ENCODE data around the gene TRIM44.
"Not testable (repeated sequence)": the region's sequence is repeated elsewhere in the genome, so short reads cannot be mapped to it uniquely, and the experiment has no call there.

The TRIM44 gene

DNA sequence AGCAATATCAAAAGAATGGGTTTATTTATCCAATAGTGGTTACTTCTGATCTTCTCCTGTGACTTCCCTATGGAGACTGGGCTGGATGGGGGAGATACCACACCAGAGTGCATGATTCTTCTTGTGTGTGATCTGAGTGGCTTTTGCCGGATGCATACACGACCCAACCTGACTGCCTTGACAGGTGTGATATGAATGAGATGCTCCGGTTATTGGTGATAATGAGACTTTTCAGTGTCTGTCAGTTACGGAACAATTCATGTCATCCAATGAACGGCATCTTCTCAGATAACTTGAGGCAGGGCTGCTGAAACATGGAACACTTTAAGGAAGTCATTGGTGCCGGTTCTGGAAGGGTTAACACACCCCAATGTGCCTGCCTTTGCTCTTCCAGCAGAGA, 26.6 kb upstream of the TRIM44 start:
- no peak for DNase-seq

DNA sequence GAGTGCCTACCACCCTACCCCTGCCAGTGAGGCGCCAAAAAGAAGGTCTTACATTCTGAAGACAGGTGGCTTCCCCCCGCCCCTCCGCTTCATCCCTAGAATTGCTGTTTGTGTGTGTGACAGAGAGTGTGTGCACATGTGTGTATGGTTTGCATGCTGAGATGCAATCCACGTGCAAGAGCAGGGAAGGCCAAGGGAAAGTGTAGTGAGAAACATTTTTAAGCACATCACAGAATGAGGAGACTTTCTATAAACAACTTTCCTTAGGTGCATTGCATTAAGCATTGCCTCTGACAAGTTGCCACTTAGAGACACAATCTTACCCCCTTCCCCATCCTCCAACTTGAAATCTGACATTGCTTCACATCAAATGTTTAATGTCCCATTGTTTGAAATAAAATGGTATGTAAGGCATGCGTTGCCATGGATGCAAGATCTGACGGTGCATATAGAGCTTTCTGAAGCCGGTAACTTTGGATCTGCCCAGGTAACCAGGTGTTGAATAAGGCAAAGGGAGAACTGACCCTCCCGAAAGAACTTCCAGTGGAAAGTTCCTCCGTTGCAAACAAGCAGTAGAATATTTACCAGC, 22.9 kb upstream of the TRIM44 start:
- no peak for DNase-seq

DNA sequence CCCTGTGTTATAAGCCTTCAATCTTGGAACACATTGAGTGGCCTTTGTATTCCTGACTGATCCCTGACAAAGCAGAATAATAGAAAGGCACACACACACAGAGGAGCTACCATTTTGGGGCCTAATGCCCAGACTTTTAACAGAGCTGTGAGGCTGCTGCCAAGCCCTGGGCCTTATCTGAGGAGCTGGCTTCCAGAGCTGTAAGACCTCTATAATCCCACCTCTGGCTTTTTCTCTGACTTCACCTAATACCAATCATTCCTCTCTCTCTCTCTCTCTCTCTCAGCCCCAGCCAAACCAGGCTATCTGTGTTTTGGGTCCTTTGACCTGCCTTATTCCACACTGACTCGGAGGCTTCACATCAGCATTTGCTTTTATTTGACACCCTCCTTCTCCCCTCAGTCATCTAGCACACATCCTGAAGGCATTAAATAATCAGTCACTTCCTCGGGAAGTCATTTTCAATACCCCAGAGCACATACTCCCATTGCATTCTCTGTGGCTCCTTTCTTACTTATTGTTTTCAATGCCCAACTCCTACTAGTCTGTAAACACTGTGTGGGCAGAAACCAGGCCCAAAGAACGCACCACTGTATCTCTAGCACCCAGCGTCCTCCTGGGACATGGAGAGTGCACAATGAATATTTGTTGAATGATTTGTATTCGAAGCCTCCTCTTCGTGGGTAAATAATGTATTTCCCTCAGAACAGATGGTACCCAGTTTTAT, 21.2 kb upstream of the TRIM44 start:
- DNase-seq, result no peak

DNA sequence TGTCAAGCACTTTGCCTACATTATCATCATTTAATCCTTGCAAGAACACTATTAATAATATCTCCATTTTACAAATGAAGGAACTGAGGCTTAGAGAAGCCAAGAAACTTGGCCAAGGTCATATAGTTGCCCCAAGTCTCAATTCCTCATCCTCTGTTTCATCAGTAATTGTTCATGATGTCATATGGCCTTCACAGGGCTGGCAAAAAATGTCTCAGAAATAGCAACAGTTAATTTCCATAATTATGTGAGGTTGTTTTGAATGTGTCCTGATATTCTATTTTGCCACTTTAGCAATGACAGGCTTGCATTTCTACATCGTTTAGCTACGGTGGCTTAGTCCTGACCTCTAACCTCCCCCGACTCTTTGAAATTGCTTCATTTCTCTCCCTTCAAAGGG, 20.6 kb upstream of the TRIM44 start:
- DNase-seq, result no peak

DNA sequence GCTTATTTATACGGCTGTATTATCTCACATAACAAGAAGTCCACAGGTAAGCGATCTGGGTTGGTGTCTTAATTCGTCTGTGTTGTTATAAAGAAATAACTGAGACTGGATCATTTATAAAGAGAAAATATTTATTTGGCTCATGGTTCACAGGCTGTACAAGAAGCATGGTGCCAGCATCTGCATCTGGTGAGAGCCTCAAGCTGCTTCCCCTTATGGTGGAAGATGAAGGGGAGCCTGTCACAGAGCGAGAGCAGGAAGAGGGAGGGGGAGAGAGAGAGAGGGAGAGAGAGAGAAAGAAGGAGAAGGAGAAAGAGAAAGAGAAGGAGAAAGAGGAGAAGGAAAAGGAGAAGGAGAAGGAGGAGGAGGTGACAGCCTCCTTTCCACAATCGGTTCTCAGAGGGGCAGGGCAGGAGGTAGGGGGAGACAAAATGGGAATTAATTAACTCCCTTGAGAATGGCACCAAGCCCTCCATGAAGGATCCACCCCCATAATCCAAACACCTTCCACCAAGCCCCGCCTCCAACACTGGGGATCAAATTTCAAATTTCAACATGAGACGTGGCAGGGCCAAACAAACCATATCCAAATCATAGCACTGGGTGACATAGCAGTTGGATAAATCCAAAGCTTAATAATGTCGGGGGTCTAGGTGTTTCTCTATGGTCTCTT, 15.0 kb upstream of the TRIM44 start:
- no peak for DNase-seq

DNA sequence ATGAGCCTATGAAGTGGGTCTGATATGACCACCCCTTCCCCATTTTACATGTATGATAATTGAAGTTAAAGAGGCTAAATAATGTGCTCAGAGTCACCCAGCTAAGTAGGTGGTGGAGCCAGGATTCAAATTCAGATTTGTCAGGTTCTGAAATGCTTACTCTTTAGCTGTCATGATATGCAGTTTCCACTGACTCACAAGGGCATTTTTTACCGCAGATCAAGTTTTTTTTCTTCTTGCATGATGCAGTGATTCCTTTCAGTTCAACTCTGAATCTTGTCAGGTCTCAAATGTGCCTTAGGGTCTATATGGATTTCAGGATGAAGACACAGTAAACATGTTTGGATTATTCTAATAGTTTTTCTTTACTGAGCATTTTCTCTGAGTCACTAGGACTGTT, 12.6 kb upstream of the TRIM44 start:
- no peak for DNase-seq

DNA sequence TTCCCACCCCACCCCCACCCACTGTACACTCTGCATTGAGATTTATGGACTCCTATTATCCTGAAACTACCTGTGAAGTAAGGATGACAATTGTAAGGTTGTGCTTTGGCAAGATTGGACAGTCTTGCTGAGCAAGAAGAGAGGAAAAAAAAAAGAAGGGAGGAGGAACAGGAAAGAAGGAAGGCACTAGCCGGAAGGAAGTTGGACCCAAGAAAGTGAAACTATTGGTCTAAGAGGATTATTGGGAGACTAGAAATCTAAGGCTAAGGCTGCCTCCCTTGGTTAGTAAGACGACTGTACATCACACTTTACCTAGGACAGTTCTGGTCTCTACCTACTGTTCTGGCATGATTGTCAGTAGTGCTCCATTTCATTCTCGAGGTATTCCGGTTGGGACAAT, 12.1 kb upstream of the TRIM44 start:
- no peak for DNase-seq

DNA sequence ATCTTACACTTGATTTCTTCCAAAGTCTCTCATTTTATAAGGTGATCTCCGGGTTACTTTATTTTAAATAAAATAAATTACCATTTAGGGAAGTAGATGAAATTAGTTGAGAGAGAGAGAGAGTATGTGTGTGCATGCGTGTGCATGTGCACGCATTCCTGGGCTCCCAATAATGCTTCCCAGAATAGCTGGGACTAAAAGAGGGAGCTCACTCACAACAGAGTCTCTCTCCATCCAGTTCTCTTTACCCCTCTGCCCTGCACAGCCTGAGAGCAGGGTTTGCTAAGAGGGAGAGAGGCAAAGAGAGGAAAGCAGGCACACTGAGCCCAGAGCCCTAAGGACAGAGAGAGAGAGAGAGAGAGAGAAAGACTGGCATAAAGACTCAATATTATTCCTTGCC, 11.3 kb upstream of the TRIM44 start:
- no peak for DNase-seq

DNA sequence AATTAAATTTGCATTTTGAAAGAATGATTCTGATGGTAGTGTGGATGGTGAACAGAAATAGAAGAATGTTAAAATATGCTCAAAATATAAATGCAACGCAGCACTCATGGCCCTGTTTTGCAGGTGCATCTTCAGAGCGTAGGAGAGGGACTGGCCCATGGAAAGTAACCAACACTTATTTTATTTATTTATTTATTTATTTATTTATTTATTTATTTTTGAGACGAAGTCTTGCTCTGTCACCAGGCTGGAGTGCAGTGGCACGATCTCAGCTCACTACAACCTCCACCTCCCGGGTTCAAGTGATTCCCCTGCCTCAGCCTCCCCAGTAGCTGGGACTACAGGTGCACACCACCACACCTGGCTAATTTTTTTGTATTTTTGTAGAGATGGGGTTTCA, 9.8 kb upstream of the TRIM44 start:
- DNase-seq, result not testable (repeated sequence)

DNA sequence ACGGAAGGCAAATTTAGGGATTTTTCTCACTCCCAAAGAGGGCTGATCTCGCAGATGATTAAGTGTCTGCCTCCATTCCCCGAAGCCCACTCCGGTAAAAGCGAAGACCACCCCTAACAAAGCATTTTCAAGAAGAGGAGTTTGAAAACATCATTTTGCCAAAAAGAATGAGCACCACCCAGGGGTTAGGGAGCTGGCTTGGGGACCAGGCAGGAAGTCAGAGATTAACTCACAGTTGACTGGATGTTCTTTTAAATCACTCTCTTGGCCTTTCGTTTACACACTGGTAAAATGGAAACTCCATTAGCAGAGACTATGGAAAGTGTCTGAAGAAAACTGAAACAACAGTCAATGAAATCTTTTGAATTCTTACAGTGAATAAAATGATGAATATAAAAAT, 7.9 kb upstream of the TRIM44 start:
- no peak for DNase-seq

DNA sequence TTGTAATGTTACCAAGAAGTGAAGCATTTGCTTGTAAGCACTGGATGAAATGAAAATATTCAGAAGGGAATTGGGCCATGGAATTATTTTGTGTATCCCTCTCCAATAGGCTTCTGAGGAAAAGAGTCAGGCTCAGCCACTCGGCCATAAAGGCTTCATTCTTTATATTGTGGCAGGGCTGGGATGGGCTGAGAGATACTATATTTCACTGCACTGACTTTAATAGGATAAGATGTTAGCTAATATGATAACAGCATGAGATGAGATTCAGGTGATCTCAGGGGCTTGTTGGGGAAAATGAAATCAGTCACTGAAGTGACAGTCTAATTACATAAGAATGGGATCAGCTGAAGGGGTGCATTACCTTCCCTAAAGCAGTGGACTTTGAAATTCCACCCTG, 7.3 kb upstream of the TRIM44 start:
- no peak for DNase-seq

DNA sequence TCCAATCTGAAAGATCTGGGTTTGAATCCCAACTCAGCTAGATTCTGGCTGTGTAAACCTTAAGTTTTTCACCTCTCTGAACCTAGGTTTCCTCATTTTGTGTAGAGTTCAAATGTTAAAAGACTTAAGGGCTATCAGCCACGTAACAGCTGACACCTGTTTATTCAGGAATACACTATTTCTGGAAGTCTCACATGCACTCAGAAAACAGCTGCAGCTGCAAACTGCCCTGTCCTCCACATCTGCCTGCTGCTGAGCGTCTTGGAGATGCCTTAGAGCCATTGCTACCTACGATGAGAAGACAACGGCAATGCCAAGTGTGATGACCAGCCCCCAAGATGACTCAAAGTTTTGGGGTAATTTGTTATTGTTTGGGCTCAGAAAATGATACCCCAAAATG, 6.7 kb upstream of the TRIM44 start:
- no peak for DNase-seq

DNA sequence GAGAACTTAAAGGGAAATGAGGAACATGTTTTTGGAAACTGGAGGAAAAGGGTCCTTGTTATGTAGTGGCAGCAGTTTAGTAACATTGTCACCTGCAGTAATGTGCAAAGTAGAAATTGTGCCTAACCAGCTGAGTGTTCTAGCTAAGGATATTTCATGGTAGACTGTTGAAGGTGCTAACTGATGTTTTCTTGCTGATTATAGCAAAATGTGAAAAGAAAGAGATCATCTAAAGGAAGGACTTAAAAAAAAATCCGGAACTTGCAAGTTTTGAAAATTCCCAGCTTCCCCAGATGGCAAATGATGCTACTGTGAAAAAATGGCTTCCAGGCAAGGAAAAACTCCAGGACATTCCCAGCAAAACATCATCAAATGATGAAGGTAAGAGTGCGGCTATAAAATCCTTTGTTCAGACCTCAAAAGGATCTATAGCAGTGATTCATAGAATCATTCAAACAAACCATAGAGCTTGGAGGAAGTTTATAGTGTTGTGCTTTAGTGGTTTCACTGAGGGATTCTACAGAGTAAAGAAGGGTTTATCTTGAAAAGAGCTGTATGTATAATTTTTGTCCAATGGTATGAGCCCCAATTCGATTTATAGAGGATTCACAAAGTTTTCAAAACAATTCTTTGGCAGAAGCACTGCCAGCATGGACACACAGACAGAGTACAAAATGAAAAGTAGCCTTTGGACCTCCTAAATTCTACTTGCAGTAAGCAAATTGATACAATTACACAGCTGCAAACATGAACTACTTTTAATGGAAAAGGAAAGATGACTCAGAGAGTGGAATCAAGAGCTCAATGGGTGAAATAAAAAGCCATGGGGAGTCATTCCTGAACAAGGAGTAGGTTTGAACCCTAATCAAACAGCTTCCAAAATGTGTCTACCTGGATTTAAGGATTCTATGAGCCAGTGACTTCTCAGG, 4.3 kb upstream of the TRIM44 start:
- DNase-seq, result no peak

DNA sequence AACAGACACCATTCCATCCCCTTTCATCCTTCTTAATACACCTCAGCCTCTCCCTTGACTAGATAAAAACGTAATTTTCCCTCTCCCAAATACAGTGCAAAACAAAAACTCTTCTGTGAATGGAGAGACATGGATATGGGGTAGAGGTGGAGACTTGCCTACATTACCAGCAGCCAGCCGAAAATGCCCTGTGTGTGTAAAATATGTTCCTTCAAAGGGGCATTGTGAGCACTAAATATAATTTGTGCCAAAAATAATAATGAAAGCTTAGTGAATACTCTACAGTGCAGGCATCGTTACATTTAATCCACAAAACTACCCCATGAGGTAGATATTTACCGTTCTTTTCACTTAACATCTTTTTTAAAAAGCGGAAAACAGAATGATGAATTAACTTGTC, 1.0 kb upstream of the TRIM44 start:
- DNase-seq, result no peak

DNA sequence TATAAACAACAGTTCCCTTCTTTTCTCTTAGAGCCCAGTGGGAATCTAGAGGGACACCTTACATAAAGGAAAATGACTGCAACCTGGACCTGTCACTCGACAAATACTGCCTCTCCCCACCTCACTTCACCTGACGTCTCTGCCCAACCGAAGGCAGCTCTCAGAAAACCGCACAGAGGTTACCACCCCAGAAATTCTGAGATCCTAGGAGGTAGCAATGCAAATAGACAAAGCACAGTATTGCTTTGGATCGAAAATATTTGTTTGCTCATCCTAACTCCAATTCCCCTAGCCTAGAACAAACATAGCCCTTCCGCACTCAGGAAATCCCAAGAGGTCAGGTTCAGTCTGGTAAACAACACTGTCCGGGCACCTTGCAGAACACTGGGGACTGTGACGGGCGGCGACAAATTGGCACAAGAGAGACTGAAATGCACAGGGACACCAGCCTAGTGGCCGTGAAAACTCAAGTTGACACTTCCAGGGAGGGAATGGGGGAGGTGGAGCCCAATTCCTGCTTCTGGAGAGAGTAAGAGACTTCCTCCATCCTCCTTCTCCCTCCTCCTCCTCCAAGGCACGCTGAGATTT, 420 bp upstream of the TRIM44 start:
- no peak for DNase-seq

DNA sequence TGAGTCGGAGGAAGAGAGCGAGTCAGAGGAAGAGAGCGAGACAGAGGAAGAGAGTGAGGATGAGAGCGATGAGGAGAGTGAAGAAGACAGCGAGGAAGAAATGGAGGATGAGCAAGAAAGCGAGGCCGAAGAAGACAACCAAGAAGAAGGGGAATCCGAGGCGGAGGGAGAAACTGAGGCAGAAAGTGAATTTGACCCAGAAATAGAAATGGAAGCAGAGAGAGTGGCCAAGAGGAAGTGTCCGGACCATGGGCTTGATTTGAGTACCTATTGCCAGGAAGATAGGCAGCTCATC, 780 bp downstream of the TRIM44 start:
- no peak for DNase-seq

DNA sequence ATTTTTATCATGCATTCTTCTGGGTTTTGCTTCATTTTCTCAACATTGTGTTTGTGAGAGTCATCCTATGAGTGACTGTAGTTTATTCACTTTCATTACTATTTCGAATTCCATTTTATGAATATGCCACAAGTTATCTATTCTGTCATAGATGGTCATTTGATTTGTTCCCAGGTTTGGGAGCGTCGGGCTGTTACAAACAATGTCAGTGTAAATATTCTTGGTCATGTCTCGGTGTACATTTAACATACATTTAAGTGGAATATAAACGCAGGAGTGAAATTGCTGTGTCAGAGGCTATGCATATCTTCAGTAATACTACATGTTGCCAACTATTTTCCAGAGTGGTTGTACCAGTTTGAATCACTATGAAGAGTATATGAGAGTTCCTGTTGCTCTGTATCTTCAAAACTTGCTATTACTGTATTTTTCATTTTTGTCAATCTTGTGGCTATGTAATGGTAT, 2.4 kb downstream of the TRIM44 start:
- no peak for DNase-seq

DNA sequence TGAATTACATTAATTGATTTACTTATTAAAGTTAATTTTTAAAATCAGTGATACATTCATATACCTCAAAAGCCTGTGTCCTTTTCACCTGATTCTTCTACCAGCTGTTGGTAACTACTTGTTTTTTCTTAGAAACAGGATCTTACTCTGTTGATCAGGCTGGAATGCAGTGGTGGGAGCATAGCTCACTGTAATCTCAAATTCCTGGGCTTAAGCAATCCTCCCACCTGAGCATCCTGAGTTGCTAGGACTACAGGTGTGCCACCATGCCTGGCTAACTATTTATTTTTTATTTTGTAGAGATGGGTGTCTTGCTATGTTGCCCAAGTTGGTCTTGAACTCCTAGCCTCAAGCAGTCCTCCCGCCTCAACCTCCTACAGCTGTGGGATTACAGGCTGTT, 4.7 kb downstream of the TRIM44 start:
- DNase-seq, result no peak

DNA sequence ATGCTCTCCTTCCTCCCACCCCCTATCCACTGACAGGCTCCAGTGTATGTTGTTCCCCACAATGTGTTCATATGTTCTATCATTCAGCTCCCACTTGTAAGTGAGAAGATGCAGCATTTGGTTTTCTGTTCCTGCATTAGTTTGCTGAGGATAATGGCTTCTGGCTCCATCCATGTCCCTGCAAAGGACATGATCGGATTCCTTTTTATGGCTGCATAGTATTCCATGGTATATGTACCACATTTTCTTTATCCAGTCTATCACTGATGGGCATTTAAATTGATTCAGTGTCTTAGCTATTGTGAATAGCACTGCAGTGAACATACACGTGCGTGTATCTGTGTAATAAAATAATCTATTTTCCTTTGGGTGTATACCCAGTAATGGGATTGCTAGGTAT, 5.8 kb downstream of the TRIM44 start:
- not testable (repeated sequence) for DNase-seq

DNA sequence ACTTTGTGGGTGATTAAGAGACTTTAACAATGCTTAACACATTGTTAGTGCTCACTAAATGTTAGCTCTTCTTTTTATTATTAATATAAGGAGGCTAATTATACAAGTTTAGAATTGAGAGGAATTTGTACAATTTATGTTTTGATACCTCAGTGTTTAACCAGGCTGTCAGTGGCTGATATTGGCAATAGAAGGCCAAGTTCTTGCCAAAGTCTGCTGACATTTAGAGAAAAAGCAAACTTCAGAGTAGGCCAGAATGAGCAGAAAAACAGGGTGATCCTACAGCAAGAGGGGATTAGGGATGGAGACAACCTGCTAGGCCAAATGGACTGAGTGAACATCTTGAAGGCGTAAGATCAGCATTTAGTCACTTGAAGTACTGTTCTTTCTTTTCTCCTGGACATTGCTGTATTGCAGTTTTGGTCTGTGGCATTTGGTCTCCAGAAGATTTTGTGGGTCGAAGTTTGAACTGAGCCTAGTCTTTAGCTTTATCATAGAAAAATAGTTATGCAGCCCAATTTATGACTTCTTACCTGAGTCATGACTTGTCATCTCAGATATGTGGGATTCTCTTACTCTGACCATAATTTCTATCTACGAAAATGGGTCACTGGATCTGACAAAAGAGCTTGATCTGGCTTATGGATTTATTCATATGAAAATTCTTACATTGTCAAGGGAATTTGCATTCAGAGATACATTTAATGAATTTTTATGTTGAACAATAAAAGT, 9.0 kb downstream of the TRIM44 start:
- no peak for DNase-seq

DNA sequence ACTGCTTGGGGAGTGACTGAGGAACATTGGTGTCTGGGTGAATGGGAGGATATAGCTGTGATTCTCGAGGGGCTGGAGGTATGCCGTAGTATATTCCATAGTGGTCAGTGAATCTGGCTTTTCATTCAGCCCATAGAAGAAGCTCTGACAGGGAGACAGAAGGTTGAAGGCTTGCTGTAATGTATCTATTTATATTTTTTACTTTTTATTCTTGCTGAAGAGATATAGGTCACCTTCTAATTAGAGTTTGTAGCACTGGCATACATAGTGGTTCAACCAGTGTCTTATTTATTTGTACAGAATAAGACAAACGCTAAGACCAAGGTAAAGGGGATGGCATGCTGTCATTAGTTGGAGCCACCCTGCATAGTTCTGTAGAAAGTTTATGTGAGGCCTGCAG, 10.0 kb downstream of the TRIM44 start:
- no peak for DNase-seq

DNA sequence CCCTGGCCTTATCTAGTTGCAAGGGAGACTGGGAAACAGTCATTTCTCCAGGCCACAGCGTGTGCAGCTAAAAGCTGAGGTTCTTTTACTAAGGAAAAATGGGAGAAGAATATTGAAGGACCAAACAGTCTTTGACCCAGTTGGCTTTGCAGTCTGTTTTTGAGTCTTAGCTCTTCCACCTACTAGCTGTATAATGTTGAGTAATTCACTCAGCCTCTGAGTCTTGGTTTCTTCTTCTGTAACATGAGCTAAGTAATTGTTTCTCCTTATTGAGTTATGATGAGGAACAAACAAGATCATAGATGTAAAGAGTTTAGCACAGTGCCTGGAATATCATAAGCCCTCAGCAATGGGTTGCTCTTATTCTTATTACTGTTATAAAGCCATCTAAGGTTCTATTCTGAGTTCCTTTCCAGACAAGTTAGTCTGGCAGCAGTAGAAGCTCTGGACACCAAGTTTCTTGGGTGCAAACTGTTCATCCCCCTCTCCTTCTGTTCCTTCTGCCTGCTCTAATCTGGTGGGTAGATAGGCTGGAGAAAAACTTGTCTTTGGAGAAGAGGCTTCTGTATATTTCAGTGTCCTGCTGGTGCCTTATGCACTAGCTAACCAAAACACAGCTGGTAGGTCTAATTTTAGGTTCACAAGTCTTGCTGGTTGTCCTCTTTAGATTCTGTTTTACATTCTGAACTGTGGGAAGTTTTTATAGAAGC, 13.5 kb downstream of the TRIM44 start:
- DNase-seq, result no peak
